Activated CD4-positive, alpha-beta memory T cell treated with anti-CD3 and anti-CD28 coated beads, Interleukin-2, amount 10 ng/mL, durations not matched to agents 7 days and 5 days (primary cell): ENCODE measurements around the gene RCAN1. TPM values are rescaled to one million over a fixed set of nuclear protein-coding genes. Genes with fewer than 3 reads are reported as not detected.
A peak's percentile ranks its signal among the peaks of the same experiment; 100 is the strongest.
"Not testable (repeated sequence)": the region's sequence is repeated elsewhere in the genome, so short reads cannot be mapped to it uniquely, and the experiment has no call there.

ENCODE experiments used
- CTCF ChIA-PET: fragments of 350-600 bp; sonication (Branson Sonifier 250); formaldehyde crosslinking; loops from one replicate; lab custom pipeline; 2021; ENCODE audit warnings: antibody characterized with exemption, inconsistent platforms; lab: Charles Lee
- POLR2A ChIA-PET: fragments of 350-600 bp; sonication (Branson Sonifier 250); formaldehyde crosslinking; loops from one replicate; lab custom pipeline; 2021; ENCODE audit warnings: antibody characterized with exemption; lab: Charles Lee
- DNase-seq: peaks from one replicate; pipeline ENCODE4 v3.0.0-alpha.2; 2020
- H3K27ac Mint-ChIP-seq: one replicate; pipeline ENCODE4 v1.8.0; 2021; ENCODE audit warnings: mild to moderate bottlenecking, mixed read lengths
- H3K27me3 Mint-ChIP-seq: one replicate; pipeline ENCODE4 v1.8.0; 2021; ENCODE audit warnings: mixed read lengths
- H3K36me3 Mint-ChIP-seq: one replicate; pipeline ENCODE4 v1.8.0; 2021; ENCODE audit warnings: low read depth, mixed read lengths
- H3K4me1 Mint-ChIP-seq: one replicate; pipeline ENCODE4 v1.8.0; 2021; ENCODE audit warnings: mixed read lengths
- H3K4me3 Mint-ChIP-seq: one replicate; pipeline ENCODE4 v1.8.0; 2021; ENCODE audit warnings: mild to moderate bottlenecking, mixed read lengths
- H3K9me3 Mint-ChIP-seq: one replicate; pipeline ENCODE4 v1.8.0; 2021; ENCODE audit warnings: mixed read lengths
- total RNA-seq, 2 experiments: library from RNA; stranded (reverse); gene quantifications; one replicate each; pipeline ENCODE4 v1.2.3, GENCODE V29; 2021

Gene RCAN1
- total RNA-seq, 2 experiments from 2014 or later, result 8.3 to 8.8 TPM

DNA sequence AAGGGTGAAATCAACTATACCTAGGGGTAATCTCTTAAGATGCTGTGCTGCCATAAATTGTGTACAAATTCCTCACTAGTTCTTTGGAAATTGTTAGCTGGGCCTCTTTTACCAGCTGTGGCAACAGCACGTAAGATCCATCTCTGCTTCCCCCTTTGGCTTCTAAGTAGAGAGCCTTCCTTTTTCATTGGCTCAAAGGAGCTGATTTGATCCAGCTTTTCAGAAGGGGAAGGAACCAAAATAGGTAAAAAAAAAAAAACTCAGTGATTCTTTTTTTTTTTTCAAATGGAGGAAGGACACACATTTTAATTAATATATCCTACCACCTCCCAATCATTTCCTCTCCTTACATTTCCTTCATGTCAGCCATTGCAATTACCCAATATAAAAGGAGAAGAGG lies 4.0 kb upstream of the RCAN1 start:
- POLR2A ChIA-PET, result no interaction called here
- Mint-ChIP-seq H3K27me3 (peaks cover 19% of the 10 kb centered on the region), H3K4me3 (no peak overlapping the region), H3K9me3 (no peaks in the 10 kb centered on the region), H3K36me3 (no peaks in the 10 kb centered on the region), H3K4me1 (peaks cover 8% of the 10 kb centered on the region), H3K27ac (no peak overlapping the region)
- CTCF ChIA-PET, result no interaction called here
- no peak for DNase-seq

DNA sequence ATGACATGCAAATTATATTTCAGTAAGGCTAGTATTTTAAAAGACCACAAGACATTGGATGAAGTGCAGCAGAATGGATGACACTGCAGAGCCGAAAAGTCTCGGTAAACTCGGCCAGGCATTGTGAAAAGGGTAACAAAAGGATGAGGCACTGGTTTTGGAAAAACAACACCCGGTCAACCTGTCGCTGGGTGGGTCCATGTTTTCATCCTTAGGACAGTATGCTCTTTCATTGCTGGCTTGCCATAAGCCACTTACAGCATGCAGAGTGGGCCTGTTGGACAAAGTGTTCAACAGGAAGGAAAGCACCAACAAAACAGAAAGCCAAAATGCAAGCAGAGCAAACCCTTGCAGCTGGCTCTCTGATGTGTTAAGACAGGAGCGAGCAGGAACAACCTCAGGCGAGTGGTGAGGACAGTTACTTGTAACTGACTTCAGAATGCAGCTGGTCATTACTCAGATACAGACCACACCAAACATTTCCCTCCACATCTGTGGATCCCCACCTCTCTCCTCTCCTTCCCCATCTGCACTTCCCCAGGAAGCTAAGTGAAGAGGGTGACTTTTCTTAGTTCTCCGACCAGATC lies 2.9 kb upstream of the RCAN1 start:
- H3K36me3 Mint-ChIP-seq, result no peaks in the 10 kb centered on the region
- peaks cover 16% of the 10 kb centered on the region for H3K4me1 Mint-ChIP-seq
- peaks cover 21% of the 10 kb centered on the region for H3K27me3 Mint-ChIP-seq
- CTCF ChIA-PET, result interaction anchor here (0.7 to 0.9 kb wide), 2 partner anchors 12 to 15 kb away, joined by 3 to 4 read pairs; no protein-coding TSS in a partner anchor
- H3K27ac Mint-ChIP-seq, result no peak overlapping the region
- no peak for DNase-seq
- no peaks in the 10 kb centered on the region for H3K9me3 Mint-ChIP-seq
- no peak overlapping the region for H3K4me3 Mint-ChIP-seq
- POLR2A ChIA-PET, result no interaction called here

DNA sequence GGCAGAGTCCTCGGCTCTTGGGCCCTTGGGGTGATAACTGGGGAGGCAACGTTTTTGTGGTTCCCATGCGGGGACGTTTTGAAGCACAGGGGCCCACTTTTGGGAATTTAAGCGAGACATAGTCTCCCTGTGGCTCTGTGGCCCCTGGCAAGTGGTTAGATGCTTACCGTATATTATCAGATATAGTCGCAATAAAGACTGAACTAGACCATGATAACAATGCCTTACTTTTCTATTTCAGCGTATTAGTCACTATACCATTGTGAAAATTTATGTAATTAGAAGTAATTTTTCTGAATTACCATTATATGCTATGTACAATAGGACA lies 538 bp upstream of the RCAN1 start:
- peak overlapping the region; percentile 72 for H3K27ac Mint-ChIP-seq
- H3K4me3 Mint-ChIP-seq, result peak overlapping the region; percentile 87
- peaks cover 22% of the 10 kb centered on the region for H3K4me1 Mint-ChIP-seq
- POLR2A ChIA-PET, result no interaction called here
- no peaks in the 10 kb centered on the region for H3K9me3 Mint-ChIP-seq
- no peak for DNase-seq
- no peaks in the 10 kb centered on the region for H3K36me3 Mint-ChIP-seq
- H3K27me3 Mint-ChIP-seq, result peaks cover 24% of the 10 kb centered on the region
- CTCF ChIA-PET, result interaction anchor here (1.2 to 1.8 kb wide), 3 partner anchors 14 to 253 kb away, joined by 3 to 7 read pairs (median 4); no protein-coding TSS in a partner anchor

DNA sequence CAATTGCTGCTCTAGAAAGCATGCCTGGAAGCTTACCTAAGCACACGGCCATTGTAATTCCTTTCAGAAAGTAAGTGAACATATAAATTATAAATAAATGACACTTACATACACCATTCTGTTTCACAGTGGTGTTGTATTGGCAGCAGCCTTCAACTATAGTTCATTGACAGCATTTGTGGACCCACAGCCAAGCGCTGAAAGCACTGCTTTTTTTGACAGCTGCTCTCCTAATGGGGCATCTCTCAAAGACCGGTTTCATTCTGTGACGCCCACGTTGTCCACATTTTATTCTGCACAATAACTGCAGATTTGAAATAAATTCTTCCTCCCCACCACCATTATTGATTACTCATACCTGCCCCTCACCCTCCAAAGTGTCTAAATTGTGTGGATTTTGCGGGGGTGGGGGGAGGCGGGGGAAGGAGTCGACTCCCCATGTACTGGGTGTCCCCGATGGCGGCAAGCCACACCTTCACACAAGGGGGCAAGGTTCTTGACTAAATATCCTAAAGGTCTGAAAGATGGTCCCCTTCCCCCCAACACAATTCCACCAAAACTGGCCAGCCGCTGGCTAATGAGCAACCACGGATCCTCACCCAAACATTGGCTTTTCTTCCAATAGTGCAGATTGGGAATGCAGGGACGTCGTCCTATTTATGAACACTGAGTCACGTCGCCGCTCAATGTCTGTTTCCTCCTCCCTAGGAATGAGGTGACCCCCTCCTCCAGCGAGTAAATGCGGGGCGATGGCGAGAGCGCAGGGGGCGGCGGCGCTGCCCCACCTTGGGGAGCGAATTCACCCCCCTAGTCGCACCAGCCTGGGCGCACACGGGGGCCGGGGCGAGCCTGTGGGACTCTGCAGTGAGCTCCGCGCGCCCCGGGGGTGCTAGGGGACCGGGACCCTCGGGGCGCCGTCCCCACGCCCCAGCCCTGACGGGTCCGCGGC lies 960 bp downstream of the RCAN1 start:
- H3K4me3 Mint-ChIP-seq, result peak overlapping the region; percentile 79
- CTCF ChIA-PET, result interaction anchor here (0.9 kb wide), 1 partner anchor 11 kb away, joined by 3 read pairs; no protein-coding TSS in a partner anchor
- no peak for DNase-seq

DNA sequence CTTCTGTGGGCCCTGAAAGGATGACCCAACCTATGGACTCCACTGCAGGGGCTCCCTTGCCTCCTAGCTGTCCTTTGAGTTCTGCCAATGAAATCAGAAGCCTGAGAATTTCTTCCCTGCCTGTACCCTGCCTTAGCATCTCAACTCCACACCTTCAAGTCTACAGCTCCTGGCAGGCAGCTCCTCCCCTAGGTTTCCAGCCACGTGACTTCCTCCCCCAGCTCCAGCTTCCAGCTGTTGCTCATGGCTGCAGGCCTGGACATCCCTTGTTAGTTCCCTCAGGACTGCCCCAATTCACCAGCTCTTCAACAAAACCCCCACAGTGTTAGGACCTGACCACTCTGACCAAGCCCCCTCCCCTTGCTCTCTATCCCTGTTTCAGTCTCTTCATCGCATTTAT lies 2.4 kb downstream of the RCAN1 start:
- Mint-ChIP-seq H3K36me3 (no peaks in the 10 kb centered on the region), H3K9me3 (no peaks in the 10 kb centered on the region), H3K4me3 (no peak overlapping the region), H3K4me1 (peaks cover 22% of the 10 kb centered on the region), H3K27me3 (peaks cover 23% of the 10 kb centered on the region), H3K27ac (no peak overlapping the region)
- DNase-seq, result no peak
- ChIA-PET POLR2A (no interaction called here), CTCF (no interaction called here)

More for the DNA sequence above, 960 bp downstream of the RCAN1 start:
- H3K4me1 Mint-ChIP-seq, result peaks cover 22% of the 10 kb centered on the region
- POLR2A ChIA-PET, result interaction anchor here (1.3 kb wide), 1 partner anchor 12 kb away, joined by 4 read pairs; no protein-coding TSS in a partner anchor
- H3K27me3 Mint-ChIP-seq, result peaks cover 24% of the 10 kb centered on the region
- no peaks in the 10 kb centered on the region for H3K36me3 Mint-ChIP-seq
- peak overlapping the region; percentile 50 for H3K27ac Mint-ChIP-seq
- H3K9me3 Mint-ChIP-seq, result no peaks in the 10 kb centered on the region

DNA sequence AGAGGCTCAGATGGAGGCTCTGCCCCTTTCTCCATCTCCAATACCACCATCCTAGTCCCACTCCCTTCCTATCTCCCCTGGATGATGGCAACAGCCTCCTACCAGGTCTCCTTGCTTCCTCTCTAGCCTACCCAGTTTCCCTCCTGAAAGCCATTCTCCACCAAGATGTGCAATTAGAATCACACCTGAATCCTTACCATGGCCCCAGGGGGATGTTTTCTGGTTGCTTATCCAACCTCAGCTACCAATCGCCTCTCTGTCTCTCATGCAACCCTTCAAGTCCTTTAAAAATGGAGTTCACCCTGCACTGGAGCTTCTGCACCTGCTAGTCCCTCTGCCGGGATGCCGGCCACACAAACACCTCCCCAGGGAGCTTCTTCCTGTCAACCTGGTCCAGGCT lies 2.9 kb downstream of the RCAN1 start:
- no peaks in the 10 kb centered on the region for H3K36me3 Mint-ChIP-seq
- ChIA-PET CTCF (interaction anchor here (0.8 kb wide), 1 partner anchor 13 kb away, joined by 3 read pairs; no protein-coding TSS in a partner anchor), POLR2A (no interaction called here)
- H3K4me3 Mint-ChIP-seq, result no peak overlapping the region
- peaks cover 22% of the 10 kb centered on the region for H3K4me1 Mint-ChIP-seq
- H3K27ac Mint-ChIP-seq, result peak overlapping the region; percentile 15
- no peak for DNase-seq
- no peaks in the 10 kb centered on the region for H3K9me3 Mint-ChIP-seq
- H3K27me3 Mint-ChIP-seq, result peaks cover 18% of the 10 kb centered on the region

DNA sequence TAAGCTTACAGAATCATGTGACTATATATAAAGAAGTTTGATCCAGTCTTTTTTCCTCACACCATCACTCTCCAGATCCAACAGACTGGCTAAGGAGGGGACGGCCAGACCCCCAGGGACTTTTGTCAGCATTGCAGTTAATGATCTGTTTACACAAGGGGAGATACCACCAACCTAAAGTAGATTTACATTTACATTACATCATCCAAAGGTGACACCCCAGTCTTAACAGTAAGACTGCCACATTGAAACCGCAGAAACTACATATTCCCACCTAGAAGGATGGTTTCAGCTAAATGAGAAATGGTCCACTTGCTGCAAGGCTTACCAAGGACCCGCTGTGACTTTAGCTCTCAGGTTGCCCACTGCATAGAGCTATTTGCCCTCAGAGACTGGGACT lies 3.4 kb downstream of the RCAN1 start:
- CTCF ChIA-PET, result interaction anchor here (0.8 to 0.9 kb wide), 2 partner anchors 13 to 20 kb away, joined by 3 read pairs; no protein-coding TSS in a partner anchor
- POLR2A ChIA-PET, result no interaction called here
- no peaks in the 10 kb centered on the region for H3K9me3 Mint-ChIP-seq
- no peak overlapping the region for H3K27ac Mint-ChIP-seq
- H3K27me3 Mint-ChIP-seq, result peaks cover 18% of the 10 kb centered on the region
- H3K4me3 Mint-ChIP-seq, result no peak overlapping the region
- DNase-seq, result no peak
- no peaks in the 10 kb centered on the region for H3K36me3 Mint-ChIP-seq
- H3K4me1 Mint-ChIP-seq, result peaks cover 22% of the 10 kb centered on the region

DNA sequence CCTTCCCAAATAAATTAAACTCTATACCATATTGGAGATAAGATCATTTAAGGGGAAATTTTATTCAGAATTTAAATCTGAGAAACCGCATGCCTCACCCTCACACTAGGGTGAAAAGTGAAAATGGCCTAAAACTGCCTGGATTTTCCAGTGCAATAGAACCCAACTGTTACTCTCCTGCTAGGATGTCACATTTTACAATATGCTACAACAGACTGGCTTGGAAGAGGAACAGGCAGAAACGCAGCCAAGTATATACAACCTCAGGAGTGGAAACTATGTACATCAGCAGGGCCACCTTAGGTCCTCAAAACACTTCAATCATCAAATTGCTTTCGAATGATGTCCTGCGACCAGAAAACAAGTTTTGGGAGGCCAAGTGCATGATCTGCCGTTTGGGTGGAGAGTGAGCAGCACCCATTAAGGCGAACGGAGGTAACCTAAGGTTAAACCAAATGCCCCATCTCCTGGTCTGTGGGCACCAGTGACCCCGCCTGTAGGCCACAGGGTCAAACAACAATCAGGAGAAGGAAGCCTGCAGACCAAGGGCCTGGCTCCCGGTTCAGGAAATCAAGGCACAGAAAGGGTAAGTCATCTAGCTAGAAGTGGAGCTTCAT lies 4.9 kb downstream of the RCAN1 start:
- CTCF ChIA-PET, result interaction anchor here (0.9 kb wide), 1 partner anchor 262 kb away, joined by 3 read pairs; no protein-coding TSS in a partner anchor
- no peak overlapping the region for H3K27ac Mint-ChIP-seq
- POLR2A ChIA-PET, result no interaction called here
- H3K4me1 Mint-ChIP-seq, result peaks cover 18% of the 10 kb centered on the region
- H3K27me3 Mint-ChIP-seq, result peaks cover 18% of the 10 kb centered on the region
- no peak for DNase-seq
- no peaks in the 10 kb centered on the region for H3K36me3 Mint-ChIP-seq
- no peaks in the 10 kb centered on the region for H3K9me3 Mint-ChIP-seq
- no peak overlapping the region for H3K4me3 Mint-ChIP-seq

DNA sequence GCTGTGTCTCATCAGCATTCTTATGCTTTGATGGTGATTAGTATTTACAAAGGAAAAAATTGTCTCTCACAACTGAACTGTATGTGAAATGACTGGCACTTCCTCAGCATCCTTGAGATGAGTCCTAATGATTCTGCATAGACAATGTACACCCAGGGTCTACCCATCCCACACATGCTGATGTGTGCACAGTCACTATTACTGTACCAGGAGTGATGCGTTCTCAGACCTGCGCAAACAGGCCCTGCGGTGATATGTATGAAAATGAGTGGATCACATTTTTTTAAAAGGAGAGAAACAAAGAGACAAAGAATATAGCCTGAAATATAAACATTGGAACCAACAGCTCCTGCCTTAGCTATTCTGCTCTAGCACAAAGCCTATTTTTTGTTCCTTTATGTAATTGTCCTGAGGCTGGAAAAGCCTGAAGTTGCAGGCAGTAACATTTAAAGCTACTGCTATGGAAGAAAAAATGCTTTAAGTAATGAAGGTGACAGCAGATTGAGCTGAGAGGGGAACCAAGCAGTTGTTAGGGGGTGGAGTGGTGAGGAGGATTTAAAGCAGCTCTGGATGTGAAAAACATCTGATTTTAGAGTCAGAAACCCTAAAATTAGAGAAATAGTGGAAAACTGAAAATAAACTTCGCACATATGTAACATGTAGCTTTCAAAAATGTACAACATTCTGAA lies 5.5 kb downstream of the RCAN1 start:
- H3K36me3 Mint-ChIP-seq, result no peaks in the 10 kb centered on the region
- no peak overlapping the region for H3K27ac Mint-ChIP-seq

DNA sequence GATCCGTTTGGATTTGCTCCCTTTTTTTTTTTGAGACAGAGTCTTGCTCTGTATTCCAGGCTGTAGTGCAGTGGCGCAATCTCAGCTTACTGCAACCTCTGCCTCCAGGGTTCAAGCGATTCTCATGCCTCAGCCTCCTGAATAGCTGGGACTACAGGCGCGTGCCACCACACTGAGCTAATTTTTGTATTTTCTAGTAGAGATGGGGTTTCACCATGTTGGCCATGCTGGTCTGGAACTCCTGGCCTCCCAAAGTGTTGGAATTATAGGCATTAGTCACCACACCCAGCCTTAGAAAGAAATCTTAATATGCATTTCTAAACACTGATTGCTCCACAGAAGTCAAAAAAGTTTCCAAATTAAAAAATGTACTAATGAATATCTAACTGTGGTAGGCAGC lies 7.5 kb downstream of the RCAN1 start:
- H3K9me3 Mint-ChIP-seq, H3K27ac Mint-ChIP-seq, POLR2A ChIA-PET, H3K27me3 Mint-ChIP-seq, H3K4me3 Mint-ChIP-seq, H3K36me3 Mint-ChIP-seq, DNase-seq, H3K4me1 Mint-ChIP-seq: not testable (repeated sequence)
- CTCF ChIA-PET, result interaction anchor here (0.9 kb wide), 1 partner anchor 240 kb away, joined by 4 read pairs; no protein-coding TSS in a partner anchor

More for the DNA sequence above, 5.5 kb downstream of the RCAN1 start:
- H3K9me3 Mint-ChIP-seq, result no peaks in the 10 kb centered on the region
- no peak overlapping the region for H3K4me3 Mint-ChIP-seq
- H3K4me1 Mint-ChIP-seq, result peaks cover 18% of the 10 kb centered on the region
- POLR2A ChIA-PET, result no interaction called here
- DNase-seq, result no peak
- CTCF ChIA-PET, result interaction anchor here (0.9 to 1.1 kb wide), 2 partner anchors 242 to 262 kb away, joined by 3 to 4 read pairs; no protein-coding TSS in a partner anchor
- peaks cover 18% of the 10 kb centered on the region for H3K27me3 Mint-ChIP-seq

DNA sequence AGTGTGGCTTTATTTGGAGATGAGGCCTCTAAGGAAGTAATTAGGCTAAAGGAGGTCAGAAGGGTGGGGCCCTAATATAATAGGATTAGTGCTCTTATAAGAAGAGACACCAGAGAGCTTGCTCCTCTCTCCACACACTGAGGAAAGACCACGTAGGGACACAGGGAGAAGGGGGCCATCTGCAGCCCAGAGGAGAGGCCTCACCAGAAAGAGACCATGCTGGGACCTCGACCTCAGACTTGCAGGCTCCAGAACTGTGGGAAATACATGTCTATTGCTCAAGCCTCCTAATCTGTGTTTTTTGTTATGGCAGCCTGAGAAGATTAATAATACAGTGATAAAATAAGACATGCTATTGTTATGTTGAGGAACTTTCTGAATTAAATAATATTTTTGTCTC lies 8.3 kb downstream of the RCAN1 start:
- H3K4me3 Mint-ChIP-seq, result no peak overlapping the region
- POLR2A ChIA-PET, result no interaction called here

DNA sequence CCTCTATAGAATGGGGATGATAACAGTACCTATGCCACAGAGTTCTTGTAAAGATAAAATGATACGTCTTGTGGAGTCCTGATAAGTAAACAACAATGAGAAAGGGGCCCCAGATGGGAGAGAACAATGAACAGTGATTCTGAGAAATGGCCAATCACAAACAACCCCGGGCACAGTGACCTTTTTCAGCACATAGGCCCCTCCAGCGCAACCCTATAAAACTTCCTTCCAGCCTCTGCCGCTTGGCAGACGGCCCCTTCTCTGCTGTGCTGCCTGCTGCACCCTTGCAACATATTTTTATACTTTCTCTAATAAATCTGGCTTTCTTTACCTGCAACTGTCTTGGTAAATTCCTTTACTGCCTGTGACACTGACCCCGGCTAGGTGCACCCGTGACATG lies 8.9 kb downstream of the RCAN1 start:
- no peak overlapping the region for H3K27ac Mint-ChIP-seq
- ChIA-PET POLR2A (no interaction called here), CTCF (no interaction called here)
- H3K9me3 Mint-ChIP-seq, result no peaks in the 10 kb centered on the region
- DNase-seq, result no peak
- H3K4me1 Mint-ChIP-seq, result no peaks in the 10 kb centered on the region
- H3K27me3 Mint-ChIP-seq, result peaks cover 1% of the 10 kb centered on the region
- H3K36me3 Mint-ChIP-seq, result no peaks in the 10 kb centered on the region
- H3K4me3 Mint-ChIP-seq, result no peak overlapping the region

More for the DNA sequence above, 8.3 kb downstream of the RCAN1 start:
- CTCF ChIA-PET, result no interaction called here
- no peak overlapping the region for H3K27ac Mint-ChIP-seq
- H3K36me3 Mint-ChIP-seq, result no peaks in the 10 kb centered on the region
- H3K27me3 Mint-ChIP-seq, result peaks cover 1% of the 10 kb centered on the region
- DNase-seq, result no peak
- H3K4me1 Mint-ChIP-seq, result no peaks in the 10 kb centered on the region
- H3K9me3 Mint-ChIP-seq, result no peaks in the 10 kb centered on the region
